Thyroid gland (tissue), 4 donors: Measurements from ENCODE around the gene RSRP1. TPM values are rescaled to one million over a fixed set of nuclear protein-coding genes. Genes with fewer than 3 reads are reported as not detected.

ENCODE experiments used
- DNase-seq, 2 donors: peaks; one replicate each; pipeline ENCODE4 v3.0.0-alpha.2; 2019
- H3K27ac ChIP-seq, 3 donors: fragments of 200-600 bp; sonication (generic); 1 replicate in 2 of 3; 2 replicates in 1 of 3; pipeline ENCODE4 v1.5.1; 2016 to 2019; ENCODE audit warnings: mild to moderate bottlenecking in 1 of 3, moderate library complexity in 1 of 3
- H3K27me3 ChIP-seq: fragments of 200-600 bp; sonication (generic); one replicate; pipeline ENCODE4 v1.5.1; 2019
- H3K36me3 ChIP-seq, 2 donors: fragments of 200-600 bp; sonication (generic); one replicate each; pipeline ENCODE4 v1.5.1; 2016 to 2019
- H3K4me1 ChIP-seq, 2 donors: fragments of 200-600 bp; sonication (generic); one replicate each; pipeline ENCODE4 v1.5.1; 2017 to 2019
- H3K4me3 ChIP-seq, 3 donors: fragments of 200-600 bp; sonication (generic); replicated peaks in 1 of 3; 1 replicate in 2 of 3; 2 replicates in 1 of 3; pipeline ENCODE4 v1.5.1; 2016; ENCODE audit warnings: mild to moderate bottlenecking in 1 of 3
- H3K9me3 ChIP-seq: fragments of 200-600 bp; sonication (generic); one replicate; pipeline ENCODE4 v1.5.1; 2017
- CTCF ChIP-seq, 6 experiments: fragments of 200-600 bp in 3 of 6; fragments of 450-650 bp in 3 of 6; sonication (generic) in 3 of 6; IDR thresholded peaks; one replicate each; pipeline ENCODE4 v1.5.1; 2016 to 2019; ENCODE audit warnings: antibody characterized with exemption in 6 of 6, mild to moderate bottlenecking in 2 of 6, inconsistent platforms in 1 of 6, moderate library complexity in 1 of 6
- POLR2A ChIP-seq, 2 donors: fragments of 450-650 bp; IDR thresholded peaks; one replicate each; pipeline ENCODE4 v1.6.1; 2017; ENCODE audit warnings: antibody characterized with exemption in 2 of 2, mild to moderate bottlenecking in 2 of 2, moderate library complexity in 1 of 2
- WGBS, 2 donors: methylation state at CpG; one replicate each; pipeline ENCODE4 v1.1.5; 2017; 5-methylcytosine and 5-hydroxymethylcytosine counted together
- intact Hi-C: fragments of 100-400 bp; cut with DNase I; formaldehyde crosslinking; loops from one replicate; pipeline ENCODE4 v1.15.1; 2023
- total RNA-seq, 4 donors: library from RNA; depleted of rRNA; stranded (reverse); fragments of >200 nt; gene quantifications; one replicate each; pipeline ENCODE4 v1.2.3, GENCODE V29; 2016

The RSRP1 gene
- total RNA-seq, 4 donors from 2014 or later = 140 to 294 (median 152) TPM

GRCh38 chr1:25212725-25213124 lies 34.5 kb downstream of the RSRP1 start:
- no peak overlapping the region for H3K4me3 ChIP-seq
- no peak for DNase-seq
- no peaks in the 10 kb centered on the region for H3K36me3 ChIP-seq
- 27 to 34% methylated on average over 5 of the region's 5 CpGs for WGBS, 2 donors
- TF ChIP-seq POLR2A (IDR thresholded peaks at IDR 0.05) = no peak
- TF ChIP-seq CTCF (IDR thresholded peaks at IDR 0.05) = no peak
- no peaks in the 10 kb centered on the region for H3K27me3 ChIP-seq
- no peaks in the 10 kb centered on the region for H3K9me3 ChIP-seq
- H3K4me1 ChIP-seq = peaks cover 0 to 5% of the 10 kb centered on the region in 2 donors
- intact Hi-C loops = no loop called here
- H3K27ac ChIP-seq = peak overlapping the region in 2 of 3 donors; percentile 10 to 56

- peaks cover 0 to 5% of the 10 kb centered on the region in 2 donors for H3K4me1 ChIP-seq
- H3K27ac ChIP-seq = no peak overlapping the region
- no peak for DNase-seq
- 71 to 77% methylated on average over 3 of the region's 3 CpGs for WGBS, 2 donors
- TF ChIP-seq POLR2A (IDR thresholded peaks at IDR 0.05) (no peak), CTCF (IDR thresholded peaks at IDR 0.05) (no peak)
- no peak overlapping the region for H3K4me3 ChIP-seq
- H3K36me3 ChIP-seq = no peaks in the 10 kb centered on the region
- no peaks in the 10 kb centered on the region for H3K9me3 ChIP-seq
- intact Hi-C loops = no loop called here
- H3K27me3 ChIP-seq = no peaks in the 10 kb centered on the region
Observed at GRCh38 chr1:25210728-25211127, 36.5 kb downstream of the RSRP1 start.

GRCh38 chr1:25209516-25209915 lies 37.7 kb downstream of the RSRP1 start:
- no peaks in the 10 kb centered on the region for H3K27me3 ChIP-seq
- no peak overlapping the region for H3K4me3 ChIP-seq
- no peak for DNase-seq
- H3K9me3 ChIP-seq = no peaks in the 10 kb centered on the region
- intact Hi-C loops = loop anchor here (10.0 kb wide), 1 partner anchor 275 kb away; the partner anchor contains the start of gene RUNX3
- H3K27ac ChIP-seq = no peak overlapping the region
- no peaks in the 10 kb centered on the region for H3K36me3 ChIP-seq
- TF ChIP-seq CTCF (IDR thresholded peaks at IDR 0.05) = no peak
- peaks cover 0 to 5% of the 10 kb centered on the region in 2 donors for H3K4me1 ChIP-seq
- 86 to 97% methylated on average over 4 of the region's 4 CpGs for WGBS, 2 donors

GRCh38 chr1:25208561-25209222 lies 38.6 kb downstream of the RSRP1 start:
- WGBS, 2 donors = 28 to 42% methylated on average over 2 of the region's 2 CpGs
- DNase-seq = peak; percentile 61 to 75
- TF ChIP-seq CTCF (IDR thresholded peaks at IDR 0.05) (no peak), POLR2A (IDR thresholded peaks at IDR 0.05) (no peak)
- Histone ChIP-seq H3K27ac (no peak overlapping the region), H3K4me1 (peaks cover 0 to 5% of the 10 kb centered on the region in 2 donors), H3K4me3 (no peak overlapping the region), H3K27me3 (no peaks in the 10 kb centered on the region), H3K9me3 (no peaks in the 10 kb centered on the region), H3K36me3 (no peaks in the 10 kb centered on the region)
- intact Hi-C loops = loop anchor here (10.0 kb wide), 1 partner anchor 274 kb away; the partner anchor contains the start of gene RUNX3

GRCh38 chr1:25208092-25208491 lies 39.2 kb downstream of the RSRP1 start:
- H3K36me3 ChIP-seq = no peaks in the 10 kb centered on the region
- intact Hi-C loops = loop anchor here (10.0 kb wide), 1 partner anchor 273 kb away; the partner anchor contains the start of gene RUNX3
- peaks cover 0 to 5% of the 10 kb centered on the region in 2 donors for H3K4me1 ChIP-seq
- DNase-seq = no peak
- no peak overlapping the region for H3K27ac ChIP-seq
- TF ChIP-seq POLR2A (IDR thresholded peaks at IDR 0.05) (no peak), CTCF (IDR thresholded peaks at IDR 0.05) (no peak)
- no peaks in the 10 kb centered on the region for H3K27me3 ChIP-seq
- H3K9me3 ChIP-seq = no peaks in the 10 kb centered on the region
- no peak overlapping the region for H3K4me3 ChIP-seq
- 69 to 83% methylated on average over 1 of the region's 1 CpG for WGBS, 2 donors
